SK-N-SH (cell line): ENCODE results near the gene C3orf70. TPM values are rescaled to one million over a fixed set of nuclear protein-coding genes. Genes with fewer than 3 reads are reported as not detected.

ENCODE experiments used
- CTCF ChIA-PET: fragments of 300-600, 350-600 bp; formaldehyde crosslinking; extraction: SDS; loops from one replicate; lab custom pipeline; 2021; lab: Yijun Ruan, JAX
- POLR2A ChIA-PET: fragments of 350-600 bp; sonication (Branson Sonifier 250); formaldehyde crosslinking; extraction: SDS; loops from one replicate; lab custom pipeline; 2020; ENCODE audit warnings: antibody characterized with exemption, inconsistent platforms; lab: Yijun Ruan, JAX
- DNase-seq: peaks from one replicate; pipeline ENCODE4 v3.0.0; 2012
- H2AFZ ChIP-seq: fragments of 200-600 bp; sonication (generic); 2 replicates; pipeline ENCODE4 v1.8.1; 2016; ENCODE audit warnings: antibody characterized with exemption, mild to moderate bottlenecking, low read depth
- H3F3A ChIP-seq: fragments of 200-600 bp; sonication (generic); replicated peaks from 2 replicates; pipeline ENCODE3; 2016; ENCODE audit warnings: antibody characterized with exemption, mild to moderate bottlenecking; ENCODE audit not compliant: insufficient read depth
- H3K27ac ChIP-seq, 2 experiments: fragments of 200-500 bp in 1 of 2; fragments of 200-600 bp in 1 of 2; sonication (Bioruptor generic) in 1 of 2; sonication (generic), shearing (Covaris generic) in 1 of 2; 2 replicates each; pipeline versions ENCODE4 v1.5.1 to v1.6.1; 2014 to 2016; ENCODE audit warnings: low read depth in 2 of 2, inconsistent platforms in 1 of 2, low read length in 1 of 2, mild to moderate bottlenecking in 1 of 2, mixed read lengths in 1 of 2
- H3K27me3 ChIP-seq: fragments of 200-600 bp; sonication (generic), shearing (Covaris generic); 2 replicates; pipeline ENCODE4 v1.6.1; 2016; ENCODE audit warnings: mixed run types; ENCODE audit not compliant: insufficient read depth
- H3K36me3 ChIP-seq, 2 experiments: fragments of 200-500 bp in 1 of 2; fragments of 200-600 bp in 1 of 2; sonication (Bioruptor generic) in 1 of 2; sonication (generic) in 1 of 2; replicated peaks in 1 of 2; 2 replicates each; pipeline versions ENCODE3 to v1.5.1; 2014 to 2016; ENCODE audit warnings: low read length in 1 of 2, mild to moderate bottlenecking in 1 of 2; ENCODE audit not compliant: insufficient read depth in 2 of 2, control insufficient read depth in 1 of 2
- H3K4me1 ChIP-seq, 2 experiments: fragments of 200-500 bp in 1 of 2; fragments of 200-600 bp in 1 of 2; sonication (Bioruptor generic) in 1 of 2; sonication (generic), shearing (Covaris generic) in 1 of 2; 2 replicates each; pipeline versions ENCODE4 v1.5.1 to v1.6.1; 2014 to 2016; ENCODE audit warnings: low read depth in 1 of 2, low read length in 1 of 2, mixed run types in 1 of 2; ENCODE audit not compliant: insufficient read depth in 2 of 2, control insufficient read depth in 1 of 2
- H3K4me2 ChIP-seq: fragments of 200-600 bp; sonication (generic), shearing (Covaris generic); 2 replicates; pipeline ENCODE4 v1.6.1; 2017; ENCODE audit warnings: mixed run types
- H3K4me3 ChIP-seq, 2 experiments: fragments of 200-500 bp in 1 of 2; fragments of 200-600 bp in 1 of 2; sonication (Bioruptor generic) in 1 of 2; sonication (generic), shearing (Covaris generic) in 1 of 2; 2 replicates each; pipeline versions ENCODE4 v1.5.1 to v1.8.1; 2014 to 2016; ENCODE audit warnings: low read depth in 2 of 2, inconsistent platforms in 1 of 2, low read length in 1 of 2, mild to moderate bottlenecking in 1 of 2, mixed read lengths in 1 of 2, moderate library complexity in 1 of 2
- H3K79me2 ChIP-seq: fragments of 200-600 bp; sonication (generic); 2 replicates; pipeline ENCODE4 v1.8.1; 2017; ENCODE audit warnings: mild to moderate bottlenecking; ENCODE audit not compliant: insufficient read depth
- H3K9ac ChIP-seq: fragments of 200-600 bp; sonication (generic); 2 replicates; pipeline ENCODE4 v1.6.1; 2017; ENCODE audit warnings: mixed run types
- H3K9me2 ChIP-seq: fragments of 200-600 bp; sonication (generic); 2 replicates; pipeline ENCODE4 v1.6.1; 2017; ENCODE audit warnings: mixed run types
- H3K9me3 ChIP-seq: fragments of 200-600 bp; sonication (generic); 2 replicates; pipeline ENCODE4 v1.6.1; 2017; ENCODE audit warnings: mixed run types, mild to moderate bottlenecking, moderate library complexity
- H4K20me1 ChIP-seq: fragments of 200-600 bp; sonication (generic); 2 replicates; pipeline ENCODE4 v1.6.1; 2017; ENCODE audit warnings: mild to moderate bottlenecking, mixed run types; ENCODE audit not compliant: insufficient read depth
- EP300 ChIP-seq, 2 experiments: IDR thresholded peaks; 2 replicates each; pipeline versions ENCODE4 v1.4.0 to v1.6.1; 2012; ENCODE audit warnings: borderline replicate concordance in 1 of 2, low read depth in 1 of 2, low read length in 1 of 2
- EZH2phosphoT487 ChIP-seq: fragments of 200-600 bp; sonication (generic); IDR thresholded peaks from 2 replicates; pipeline ENCODE4 v1.6.1; 2017; ENCODE audit warnings: low read depth, mixed run types, mild to moderate bottlenecking, antibody characterized with exemption, moderate library complexity, borderline replicate concordance
- FOXJ3 ChIP-seq: sonication (generic); formaldehyde crosslinking; IDR thresholded peaks from 2 replicates; pipeline ENCODE4 v1.5.1; 2020; ENCODE audit warnings: mild to moderate bottlenecking, missing genetic modification reagents
- GABPA ChIP-seq: IDR thresholded peaks from 2 replicates; pipeline ENCODE4 v1.4.0; 2012; ENCODE audit warnings: low read depth, mild to moderate bottlenecking
- IRF3 ChIP-seq: fragments of 150-350 bp; IDR thresholded peaks from 2 replicates; pipeline ENCODE4 v1.6.1; 2016; ENCODE audit warnings: mild to moderate bottlenecking, low read depth, low read length
- JUND ChIP-seq: IDR thresholded peaks from 2 replicates; pipeline ENCODE4 v1.4.0; 2012
- MEF2A ChIP-seq: IDR thresholded peaks from 2 replicates; pipeline ENCODE4 v1.4.0; 2012; ENCODE audit warnings: low read depth, borderline replicate concordance
- MXI1 ChIP-seq: IDR thresholded peaks from 2 replicates; pipeline ENCODE4 v1.6.1; 2012; ENCODE audit warnings: mild to moderate bottlenecking, low read depth, low read length, improper control_type of control experiment
- NRF1 ChIP-seq: IDR thresholded peaks from 2 replicates; pipeline ENCODE4 v1.6.1; 2012; ENCODE audit warnings: low read depth, mild to moderate bottlenecking, low read length
- RAD21 ChIP-seq: IDR thresholded peaks from 2 replicates; pipeline ENCODE4 v1.6.1; 2012; ENCODE audit warnings: mild to moderate bottlenecking, low read length
- RFX5 ChIP-seq: IDR thresholded peaks from 2 replicates; pipeline ENCODE4 v1.6.1; 2012; ENCODE audit warnings: mild to moderate bottlenecking, improper control_type of control experiment, low read length
- RXRA ChIP-seq: IDR thresholded peaks from 2 replicates; pipeline ENCODE4 v1.4.0; 2012; ENCODE audit warnings: low read depth, mild to moderate bottlenecking, borderline replicate concordance
- TCF12 ChIP-seq: IDR thresholded peaks from 2 replicates; pipeline ENCODE4 v1.4.0; 2012
- USF1 ChIP-seq: IDR thresholded peaks from 2 replicates; pipeline ENCODE4 v1.4.0; 2012; ENCODE audit warnings: low read depth, borderline replicate concordance
- USF2 ChIP-seq: fragments of 150-350 bp; IDR thresholded peaks from 2 replicates; pipeline ENCODE4 v1.6.1; 2017; ENCODE audit warnings: antibody characterized with exemption, low read length, low read depth, borderline replicate concordance
- YY1 ChIP-seq: IDR thresholded peaks from 2 replicates; pipeline ENCODE4 v1.4.0; 2012; ENCODE audit warnings: low read depth, mild to moderate bottlenecking
- WGBS: methylation state at CpG from one replicate; pipeline ENCODE4 v1.1.6; 2017; ENCODE audit warnings: low lambda C conversion rate; 5-methylcytosine and 5-hydroxymethylcytosine counted together
- polyA plus RNA-seq, 3 experiments: library from polyadenylated mRNA; depleted of rRNA; stranded (reverse); fragments of >200 nt; gene quantifications; 2 replicates each; pipeline ENCODE4 v1.2.3, GENCODE V29; 2012
- TF ChIP-seq, protein P1 (sequence below): IDR thresholded peaks from 2 replicates; pipeline ENCODE4; 2012

Gene C3orf70
- polyA plus RNA-seq, 1 of the 3 experiments (the other 2 are of a cell fraction): under 0.01 TPM

- TF ChIP-seq USF2 (no peak), RAD21 (peak; percentile 33; the same call in 1 of the 2 replicates), YY1 (no peak), USF1 (no peak), EZH2phosphoT487 (no peak), MXI1 (no peak), MEF2A (no peak), TCF12 (no peak), EP300 (IDR thresholded peaks at IDR 0.05; ENCODE audit: borderline replicate concordance in 1 of 2, low read depth in 1 of 2, low read length in 1 of 2) (no peak), RFX5 (no peak), IRF3 (no peak), JUND (peak; percentile 32), GABPA (no peak), NRF1 (no peak), FOXJ3 (CRISPR knock-in tag) (no peak)
- TF ChIP-seq, protein P1, sequence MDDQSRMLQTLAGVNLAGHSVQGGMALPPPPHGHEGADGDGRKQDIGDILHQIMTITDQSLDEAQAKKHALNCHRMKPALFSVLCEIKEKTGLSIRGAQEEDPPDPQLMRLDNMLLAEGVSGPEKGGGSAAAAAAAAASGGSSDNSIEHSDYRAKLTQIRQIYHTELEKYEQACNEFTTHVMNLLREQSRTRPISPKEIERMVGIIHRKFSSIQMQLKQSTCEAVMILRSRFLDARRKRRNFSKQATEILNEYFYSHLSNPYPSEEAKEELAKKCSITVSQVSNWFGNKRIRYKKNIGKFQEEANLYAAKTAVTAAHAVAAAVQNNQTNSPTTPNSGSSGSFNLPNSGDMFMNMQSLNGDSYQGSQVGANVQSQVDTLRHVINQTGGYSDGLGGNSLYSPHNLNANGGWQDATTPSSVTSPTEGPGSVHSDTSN: peak; percentile 54
Measured at GRCh38 chr3:185084901-185085300, 68.0 kb downstream of the C3orf70 start (continued).

DNA sequence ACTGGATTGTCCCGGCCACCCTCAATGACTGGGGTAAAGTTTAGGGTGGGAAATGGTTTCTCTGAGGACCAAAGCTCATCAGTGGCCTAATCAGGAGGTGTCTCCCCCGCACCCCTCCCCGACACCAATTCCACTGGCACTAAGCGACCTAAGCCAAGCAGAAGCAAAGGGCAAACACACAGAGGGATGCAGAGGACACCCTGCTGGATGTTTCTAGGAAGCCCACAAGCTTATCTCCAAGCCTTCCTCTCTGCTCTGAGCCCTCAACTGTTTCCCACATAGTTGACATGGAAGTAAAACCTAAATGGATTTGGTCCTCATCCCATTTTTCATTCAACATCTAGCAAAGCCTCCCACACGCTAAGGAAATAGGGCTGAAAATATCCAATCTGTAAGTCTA lies 68.5 kb downstream of the C3orf70 start:
- ChIA-PET CTCF (interaction anchor here (0.8 kb wide), 1 partner anchor 196 kb away, joined by 3 read pairs; no protein-coding TSS in a partner anchor), POLR2A (no interaction called here)
- WGBS: 74% methylated on average over 5 of the region's 5 CpGs

More for the DNA sequence above, 68.5 kb downstream of the C3orf70 start:
- Histone ChIP-seq H3K9me2 (no peaks in the 10 kb centered on the region), H4K20me1 (no peaks in the 10 kb centered on the region), H3K27ac (no peak overlapping the region), H3K4me3 (no peak overlapping the region), H2AFZ (no peak overlapping the region), H3K79me2 (no peaks in the 10 kb centered on the region), H3K4me1 (no peaks in the 10 kb centered on the region; a peak in 1 of 4 replicates), H3K9ac (no peak overlapping the region), H3F3A (peaks cover 6% of the 10 kb centered on the region), H3K9me3 (no peaks in the 10 kb centered on the region), H3K36me3 (no peaks in the 10 kb centered on the region), H3K4me2 (no peak overlapping the region), H3K27me3 (no peaks in the 10 kb centered on the region)
- no peak for DNase-seq
- no peak for TF ChIP-seq TCF12
- TF ChIP-seq, protein P1: no peak
- TF ChIP-seq YY1: no peak
- TF ChIP-seq NRF1: no peak
- no peak for TF ChIP-seq RXRA
